PC-3 (cell line): Measurements from ENCODE around the gene MBIP.

ENCODE experiments used
- EZH2 ChIP-seq: fragments of 300-600 bp; sonication (generic); IDR thresholded peaks from one replicate; pipeline ENCODE4 v1.6.1; 2017; ENCODE audit warnings: antibody characterized with exemption, mild to moderate bottlenecking, low read length; ENCODE audit not compliant: unreplicated experiment
- EZH2phosphoT487 ChIP-seq: fragments of 300-600 bp; sonication (generic); IDR thresholded peaks from 2 replicates; pipeline ENCODE4 v1.6.1; 2018; ENCODE audit warnings: mild to moderate bottlenecking, antibody characterized with exemption, low read length, borderline replicate concordance
- TF ChIP-seq, protein P1 (sequence below): fragments of 300-600 bp; sonication (generic); conservative IDR thresholded peaks from 2 replicates; pipeline ENCODE4 v1.5.1; 2017; ENCODE audit warnings: antibody characterized with exemption, low read depth, mild to moderate bottlenecking, low read length

GRCh38 chr14:36289954-36290353, 30.5 kb downstream of the MBIP start:
- TF ChIP-seq, protein P1, sequence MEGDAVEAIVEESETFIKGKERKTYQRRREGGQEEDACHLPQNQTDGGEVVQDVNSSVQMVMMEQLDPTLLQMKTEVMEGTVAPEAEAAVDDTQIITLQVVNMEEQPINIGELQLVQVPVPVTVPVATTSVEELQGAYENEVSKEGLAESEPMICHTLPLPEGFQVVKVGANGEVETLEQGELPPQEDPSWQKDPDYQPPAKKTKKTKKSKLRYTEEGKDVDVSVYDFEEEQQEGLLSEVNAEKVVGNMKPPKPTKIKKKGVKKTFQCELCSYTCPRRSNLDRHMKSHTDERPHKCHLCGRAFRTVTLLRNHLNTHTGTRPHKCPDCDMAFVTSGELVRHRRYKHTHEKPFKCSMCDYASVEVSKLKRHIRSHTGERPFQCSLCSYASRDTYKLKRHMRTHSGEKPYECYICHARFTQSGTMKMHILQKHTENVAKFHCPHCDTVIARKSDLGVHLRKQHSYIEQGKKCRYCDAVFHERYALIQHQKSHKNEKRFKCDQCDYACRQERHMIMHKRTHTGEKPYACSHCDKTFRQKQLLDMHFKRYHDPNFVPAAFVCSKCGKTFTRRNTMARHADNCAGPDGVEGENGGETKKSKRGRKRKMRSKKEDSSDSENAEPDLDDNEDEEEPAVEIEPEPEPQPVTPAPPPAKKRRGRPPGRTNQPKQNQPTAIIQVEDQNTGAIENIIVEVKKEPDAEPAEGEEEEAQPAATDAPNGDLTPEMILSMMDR: no peak
- TF ChIP-seq EZH2: no peak
- TF ChIP-seq EZH2phosphoT487: no peak
